Fibroblast of gingiva (primary cell): ENCODE measurements around the gene NRG3.
"Not testable (repeated sequence)": the region's sequence is repeated elsewhere in the genome, so short reads cannot be mapped to it uniquely, and the experiment has no call there.

ENCODE experiments used
- DNase-seq: peaks from one replicate; pipeline ENCODE4 v3.0.0-alpha.2; 2011; ENCODE audit warnings: low read depth

The NRG3 gene

GRCh38 chr10:82922046-82922445, 1047.1 kb downstream of the NRG3 start:
- no peak for DNase-seq

DNA sequence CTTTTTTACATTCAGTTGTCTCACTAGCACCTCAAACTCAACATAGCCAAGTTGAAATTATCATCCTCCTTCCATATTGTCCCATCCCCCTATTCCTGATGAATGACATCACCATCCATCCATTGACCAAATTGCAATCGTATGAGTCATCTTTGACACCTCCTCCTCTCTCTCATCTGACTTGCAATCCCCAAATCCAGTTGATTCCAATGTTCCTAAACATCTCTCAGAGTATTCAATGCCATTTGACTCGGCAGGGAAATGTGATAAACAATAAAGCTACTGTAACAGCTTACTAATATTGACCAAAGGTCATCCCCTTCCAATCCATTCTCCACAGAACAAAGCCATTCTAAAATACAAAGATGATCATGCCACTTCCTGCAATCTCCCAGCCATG, 1047.8 kb downstream of the NRG3 start:
- DNase-seq: no peak

DNA sequence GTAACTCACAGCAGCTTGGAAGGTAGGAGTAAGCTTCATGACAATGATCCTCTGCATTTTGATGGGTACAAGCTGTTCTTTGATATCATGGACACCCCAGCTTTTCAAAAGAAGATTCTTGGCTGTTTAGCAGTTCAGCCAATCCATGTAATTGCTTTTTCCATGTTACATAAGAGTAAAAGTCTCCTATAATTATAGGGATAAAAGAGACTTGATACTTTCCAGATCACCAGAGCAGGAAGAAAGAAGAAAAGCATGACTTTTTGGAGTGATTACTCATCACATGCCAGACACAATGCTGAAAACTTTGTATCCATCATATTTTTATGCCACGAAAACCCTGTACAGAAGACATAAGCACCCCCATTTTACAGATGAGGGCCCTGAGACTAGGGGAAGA, 1049.7 kb downstream of the NRG3 start:
- DNase-seq: no peak

GRCh38 chr10:82925547-82925946, 1050.6 kb downstream of the NRG3 start:
- DNase-seq: no peak

DNA sequence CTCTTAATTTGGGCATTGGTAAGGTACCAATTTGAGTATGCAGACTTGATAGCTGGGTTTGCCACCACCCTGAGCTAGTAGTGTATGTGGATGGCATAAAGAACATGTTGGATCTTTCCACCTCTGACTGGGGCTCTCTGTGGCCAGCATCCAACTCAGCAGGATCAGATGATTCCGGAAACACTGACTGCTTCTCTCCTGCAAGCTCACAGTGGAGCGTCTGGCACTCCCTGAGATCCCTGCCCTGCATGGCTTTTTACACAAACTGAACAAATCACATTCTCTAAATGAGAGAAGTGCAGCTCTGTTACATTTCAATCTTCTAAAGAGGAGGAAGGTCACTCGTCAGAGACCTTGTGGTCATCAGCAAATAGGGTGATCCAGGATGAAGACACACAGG, 1057.5 kb downstream of the NRG3 start:
- no peak for DNase-seq

DNA sequence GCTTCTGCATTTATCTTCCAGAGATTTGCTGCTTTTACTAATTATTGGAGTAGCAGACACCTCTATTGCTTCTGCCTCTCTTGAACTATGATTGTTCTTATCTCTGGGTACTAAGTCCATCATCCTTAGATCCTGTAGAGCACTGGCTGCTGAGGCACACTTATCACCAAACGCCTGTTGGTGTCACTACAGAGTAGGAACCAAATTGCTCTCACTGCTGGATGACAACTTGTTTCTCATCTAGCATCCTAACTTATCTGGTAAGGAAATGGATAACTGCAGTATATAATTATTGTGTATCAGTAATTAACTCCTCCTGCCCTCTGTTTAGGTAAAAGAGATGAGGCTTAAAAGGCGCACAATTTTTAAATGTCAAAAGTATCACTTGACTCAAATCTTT, 1059.4 kb downstream of the NRG3 start:
- no peak for DNase-seq

DNA sequence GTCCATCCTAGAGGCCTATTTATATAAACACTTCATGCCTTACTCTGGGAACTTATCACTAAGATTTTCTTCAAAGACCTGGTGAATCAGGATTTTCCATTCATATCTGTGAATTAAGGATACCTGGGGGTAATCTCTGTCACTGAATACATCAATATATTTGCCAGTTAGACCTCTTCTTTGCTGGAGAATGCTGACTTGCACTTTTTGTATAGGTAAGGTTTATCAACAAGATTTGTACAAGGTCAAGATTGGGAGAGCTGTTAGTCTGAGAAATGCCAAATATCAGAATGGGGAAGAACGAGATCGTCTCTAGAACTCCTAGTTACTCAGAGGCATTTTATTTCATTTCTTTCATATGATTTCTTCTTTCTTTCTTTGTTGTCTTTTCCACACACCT, 1060.0 kb downstream of the NRG3 start:
- DNase-seq: no peak

DNA sequence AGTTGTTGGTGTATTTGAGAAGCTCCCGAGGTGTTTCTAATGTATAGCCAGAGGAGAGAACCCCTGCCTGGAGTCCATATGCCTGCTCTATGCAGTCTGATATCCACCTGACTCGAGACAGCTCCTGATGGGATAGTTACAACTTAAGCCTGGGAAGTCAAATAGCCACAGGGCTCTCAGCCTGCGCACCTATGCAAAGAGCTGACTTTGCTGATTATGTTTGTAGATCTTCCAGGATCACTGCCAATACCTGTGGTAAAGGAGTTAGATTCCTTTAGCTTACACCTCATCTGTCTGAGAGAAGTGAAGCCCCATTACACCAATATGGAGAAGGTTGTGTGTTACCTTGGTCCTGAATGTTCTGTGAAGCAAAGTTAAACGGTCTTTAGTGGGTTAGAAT, 1063.3 kb downstream of the NRG3 start:
- DNase-seq: no peak

- peak; percentile 33 for DNase-seq
These were observed 1067.5 kb downstream of the NRG3 start for GRCh38 chr10:82942286-82943099.

- no peak for DNase-seq
These were observed 1068.1 kb downstream of the NRG3 start for GRCh38 chr10:82943142-82943541.

DNA sequence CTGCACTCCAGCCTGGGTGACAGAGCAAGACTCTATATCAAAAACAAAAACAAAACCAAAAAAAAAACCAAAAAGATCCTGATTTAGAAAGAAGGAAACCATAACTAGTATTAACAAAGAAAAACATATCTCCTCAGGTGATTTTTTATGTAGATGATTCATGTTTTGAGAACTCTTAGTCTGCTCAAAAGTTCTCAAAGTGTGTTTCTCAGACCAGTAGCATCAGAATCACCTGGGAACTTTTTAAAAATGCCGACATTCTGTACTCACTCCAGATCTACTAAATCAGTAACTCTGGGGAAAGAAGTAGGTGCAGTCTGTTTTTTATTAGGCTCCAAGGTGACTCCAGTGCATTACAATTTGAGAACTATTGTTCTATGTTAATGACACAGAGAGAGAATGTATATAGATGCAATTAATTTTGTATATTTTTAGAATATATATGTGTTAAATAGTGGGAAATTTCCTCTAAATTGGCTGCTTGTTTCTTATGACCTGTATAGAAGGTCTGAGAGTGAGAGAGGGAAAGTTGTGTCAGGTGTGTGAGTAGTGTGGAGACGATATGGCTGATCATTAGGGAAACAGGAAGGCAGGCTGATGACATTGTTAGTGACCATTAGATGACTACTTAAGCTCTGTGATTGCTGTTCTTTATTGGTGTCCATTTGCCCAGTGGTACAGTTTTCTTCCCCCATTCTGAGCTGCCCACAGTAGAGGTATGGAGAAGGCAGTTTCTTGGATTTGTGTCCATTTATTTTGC, 1075.0 kb downstream of the NRG3 start:
- no peak for DNase-seq

DNA sequence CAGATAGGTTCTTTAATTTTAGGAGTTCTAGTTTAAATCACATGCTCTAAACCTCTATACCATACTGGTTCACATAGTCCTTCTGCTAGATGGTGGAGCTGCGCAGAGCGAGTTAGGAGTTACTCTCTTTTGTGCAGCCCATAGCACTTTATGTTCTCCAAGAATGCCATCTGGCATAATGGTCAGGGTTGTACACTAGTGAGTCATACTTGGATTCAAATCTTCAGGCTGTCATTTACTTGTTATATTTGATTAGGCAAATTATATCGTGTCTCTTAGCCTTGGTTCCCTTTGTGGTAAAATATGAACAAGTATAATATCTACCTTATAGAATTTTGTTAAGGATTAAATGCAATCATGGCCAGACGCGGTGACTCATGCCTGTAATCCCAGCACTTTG, 1078.3 kb downstream of the NRG3 start:
- no peak for DNase-seq

DNA sequence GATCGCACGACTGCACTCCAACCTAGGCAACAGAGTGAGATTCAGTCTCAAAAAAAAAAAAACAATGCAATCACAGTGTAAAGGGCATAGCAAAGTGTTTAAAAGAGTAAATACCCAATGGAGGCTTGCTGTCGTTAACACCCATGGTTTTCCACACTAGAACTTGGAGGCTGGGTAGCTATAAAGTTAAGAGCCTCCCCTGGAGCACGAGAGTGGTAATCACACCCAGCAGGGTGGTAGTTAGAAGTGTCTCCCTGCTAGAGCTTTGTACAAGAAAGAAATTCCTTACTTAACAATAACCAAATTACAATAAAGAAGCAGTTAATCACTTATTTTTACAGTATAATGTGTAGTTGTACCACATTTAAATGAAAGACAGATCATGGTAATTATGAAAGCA, 1078.9 kb downstream of the NRG3 start:
- no peak for DNase-seq

- not testable (repeated sequence) for DNase-seq
These were observed 1085.5 kb downstream of the NRG3 start for GRCh38 chr10:82960421-82961060.

GRCh38 chr10:82961864-82962263, 1086.9 kb downstream of the NRG3 start:
- no peak for DNase-seq

DNA sequence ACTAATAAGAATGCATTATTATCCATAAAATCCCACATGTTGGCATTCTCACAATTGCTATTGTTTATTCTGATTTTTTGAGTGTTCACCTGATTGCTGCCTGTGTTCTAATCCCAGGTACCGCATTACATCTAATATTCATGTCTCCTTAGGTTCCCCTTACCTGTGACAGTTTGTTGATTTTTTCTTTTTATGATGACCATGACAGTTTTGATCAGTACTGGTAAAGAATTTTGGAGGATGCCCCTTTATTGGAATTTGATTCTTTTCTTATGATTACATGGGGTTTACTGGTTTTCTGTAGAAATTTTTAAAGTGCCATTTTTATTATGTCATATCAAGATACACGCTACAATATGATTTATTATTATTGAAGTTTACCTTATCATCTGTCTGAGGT, 1091.1 kb downstream of the NRG3 start:
- no peak for DNase-seq

DNA sequence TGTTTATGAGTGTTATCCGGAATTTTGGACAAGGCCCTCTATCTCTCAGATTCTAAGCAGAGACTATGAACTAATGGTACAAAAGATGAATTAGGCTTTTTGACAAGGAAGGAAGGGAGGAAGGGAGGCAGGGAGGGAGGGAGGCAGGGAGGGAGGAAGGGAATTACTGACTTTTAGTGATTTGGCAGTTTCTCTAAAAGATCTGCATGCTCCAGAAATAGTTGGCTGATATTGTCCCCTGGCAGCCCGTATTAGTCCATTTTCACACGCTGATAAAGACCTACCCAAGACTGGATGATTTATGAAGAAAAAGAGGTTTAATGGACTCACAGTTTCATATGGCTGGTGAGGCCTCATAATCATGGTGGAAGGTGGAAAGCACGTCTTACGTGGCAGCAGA, 1093.5 kb downstream of the NRG3 start:
- no peak for DNase-seq

- no peak for DNase-seq
These were observed 1094.4 kb downstream of the NRG3 start for GRCh38 chr10:82969405-82969804.

- DNase-seq: no peak
These were observed 1105.3 kb downstream of the NRG3 start for GRCh38 chr10:82980321-82980720.

GRCh38 chr10:82981137-82981723, 1106.2 kb downstream of the NRG3 start:
- peak; percentile 13 for DNase-seq

GRCh38 chr10:82982110-82982608, 1107.2 kb downstream of the NRG3 start:
- peak; percentile 70 for DNase-seq

GRCh38 chr10:82986216-82986615, 1111.2 kb downstream of the NRG3 start:
- DNase-seq: no peak
